RPMI7951 (cell line): Measurements from ENCODE around the gene GABARAP. TPM values are rescaled to one million over a fixed set of nuclear protein-coding genes. Genes with fewer than 3 reads are reported as not detected.
"Not testable (repeated sequence)": the region's sequence is repeated elsewhere in the genome, so short reads cannot be mapped to it uniquely, and the experiment has no call there.

ENCODE experiments used
- DNase-seq: peaks from one replicate; pipeline ENCODE4 v3.0.0-alpha.2; 2012; ENCODE audit warnings: low read depth
- total RNA-seq: library from RNA; depleted of rRNA; stranded (reverse); fragments of >200 nt; shearing (Covaris generic); gene quantifications from 2 replicates; pipeline ENCODE4 v1.2.3, GENCODE V29; 2014

Gene GABARAP
- total RNA-seq, 1 experiment from 2014 or later = 451 TPM

DNA sequence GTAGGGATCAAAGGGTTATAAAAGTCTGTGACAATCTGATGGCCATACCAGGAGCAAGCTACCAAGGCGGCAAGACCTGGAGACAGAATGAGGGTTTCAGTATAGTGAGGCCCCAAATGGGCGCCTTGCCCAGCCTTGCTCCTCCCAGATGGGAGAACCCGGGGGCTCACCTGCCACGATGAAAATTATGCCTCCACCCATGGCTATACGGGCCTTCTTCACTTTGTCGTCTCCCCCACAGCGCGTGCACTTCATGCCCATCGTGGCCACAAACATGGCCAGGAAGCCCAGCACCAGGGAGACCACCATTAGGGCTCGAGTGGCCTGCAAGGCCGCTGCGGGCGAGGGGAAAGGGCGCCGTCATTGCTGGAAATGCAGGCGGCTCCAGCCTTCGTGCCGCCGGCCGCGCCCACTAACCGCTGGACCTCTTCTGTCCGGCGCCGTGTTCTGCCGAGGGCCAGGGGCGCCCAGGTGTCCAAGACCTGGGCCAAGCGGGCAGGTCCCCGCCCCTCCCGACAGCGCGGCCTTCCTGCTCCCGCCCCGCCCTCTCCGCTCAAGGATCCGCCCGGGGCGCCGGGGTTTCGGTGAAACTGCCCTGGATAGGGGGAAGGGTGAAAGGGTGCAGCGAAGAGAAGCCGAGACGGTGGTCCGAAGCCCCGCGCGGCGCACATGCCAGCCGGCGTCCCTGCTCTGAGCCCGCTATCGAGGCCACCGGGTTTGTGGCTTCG lies 18.6 kb upstream of the GABARAP start:
- DNase-seq = no peak

- DNase-seq = no peak
Measured at GRCh38 chr17:7260151-7260550, 17.9 kb upstream of the GABARAP start.

GRCh38 chr17:7259555-7259889 lies 17.3 kb upstream of the GABARAP start:
- no peak for DNase-seq

GRCh38 chr17:7258731-7259554 lies 16.7 kb upstream of the GABARAP start:
- peak; percentile 56 for DNase-seq

- no peak for DNase-seq
Measured at GRCh38 chr17:7256766-7257456, 14.7 kb upstream of the GABARAP start.

GRCh38 chr17:7254511-7254910 lies 12.3 kb upstream of the GABARAP start:
- DNase-seq = no peak

DNA sequence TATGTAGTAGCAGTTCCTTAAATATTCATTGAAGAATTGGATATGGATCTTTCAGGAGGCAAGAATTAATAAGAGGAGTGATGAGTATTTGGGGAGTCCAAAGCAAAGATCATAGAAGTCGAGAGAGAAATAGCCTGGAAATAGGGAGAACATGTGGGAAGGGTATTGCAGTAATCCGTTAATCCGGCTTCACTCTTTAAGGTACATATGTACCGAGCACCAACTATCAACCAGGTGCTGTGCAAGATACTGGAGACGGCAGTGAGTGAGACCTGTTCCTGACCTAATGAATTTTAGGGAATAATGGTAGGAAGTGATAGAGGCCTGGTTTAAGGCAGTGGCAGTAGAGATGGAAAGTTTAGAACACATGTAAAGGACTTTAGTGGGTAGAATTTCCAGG lies 10.8 kb upstream of the GABARAP start:
- no peak for DNase-seq

DNA sequence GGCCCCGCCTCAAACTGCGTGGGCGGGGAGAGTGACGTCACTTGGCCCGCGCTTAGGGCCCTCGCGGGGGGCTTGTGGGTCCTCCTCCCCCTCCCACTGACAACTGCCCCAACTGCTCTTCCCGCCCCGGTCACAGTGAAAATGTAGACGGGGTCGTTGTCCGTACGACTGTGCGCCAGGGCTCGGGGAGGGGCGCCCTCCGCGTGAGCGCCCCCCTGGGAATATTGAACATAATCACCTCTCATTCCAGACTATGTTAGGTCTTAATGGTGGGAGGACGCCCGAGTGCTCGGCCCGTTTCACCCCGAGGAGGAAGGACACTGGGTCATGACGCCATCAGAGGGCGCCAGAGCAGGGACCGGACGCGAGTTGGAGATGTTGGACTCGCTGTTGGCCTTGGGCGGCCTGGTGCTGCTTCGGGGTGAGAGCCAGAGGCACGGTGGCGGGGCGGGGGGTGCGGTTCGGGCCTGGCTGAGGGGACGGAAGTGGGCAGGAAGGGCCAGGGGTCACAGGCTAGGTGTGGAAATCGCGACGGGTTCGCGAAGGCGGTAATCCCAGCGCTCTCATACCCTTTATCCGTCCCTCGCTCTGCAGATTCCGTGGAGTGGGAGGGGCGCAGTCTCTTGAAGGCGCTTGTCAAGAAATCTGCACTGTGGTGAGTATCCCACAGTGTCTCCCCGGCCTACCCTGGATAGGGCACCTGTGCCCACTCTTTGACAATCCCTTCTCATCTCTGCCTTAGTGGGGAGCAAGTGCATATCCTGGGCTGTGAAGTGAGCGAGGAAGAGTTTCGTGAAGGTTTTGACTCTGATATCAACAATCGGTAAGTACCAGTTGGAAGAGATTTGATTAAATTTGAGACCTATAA lies 10.2 kb upstream of the GABARAP start, which contains the start of gene ELP5:
Gene ELP5, plus strand, starts transcription at position 40 of the 868 bp plus-strand sequence. Its CDS starts 336 bp downstream, at position 376.
- peak; percentile 89 for DNase-seq

- DNase-seq = peak; percentile 98
Measured at GRCh38 chr17:7251661-7252175, 9.5 kb upstream of the GABARAP start, which contains the start of gene CTDNEP1. CTDNEP1 (minus strand) TSS chr17:7251734; CDS start chr17:7251296, 438 bp downstream.

DNA sequence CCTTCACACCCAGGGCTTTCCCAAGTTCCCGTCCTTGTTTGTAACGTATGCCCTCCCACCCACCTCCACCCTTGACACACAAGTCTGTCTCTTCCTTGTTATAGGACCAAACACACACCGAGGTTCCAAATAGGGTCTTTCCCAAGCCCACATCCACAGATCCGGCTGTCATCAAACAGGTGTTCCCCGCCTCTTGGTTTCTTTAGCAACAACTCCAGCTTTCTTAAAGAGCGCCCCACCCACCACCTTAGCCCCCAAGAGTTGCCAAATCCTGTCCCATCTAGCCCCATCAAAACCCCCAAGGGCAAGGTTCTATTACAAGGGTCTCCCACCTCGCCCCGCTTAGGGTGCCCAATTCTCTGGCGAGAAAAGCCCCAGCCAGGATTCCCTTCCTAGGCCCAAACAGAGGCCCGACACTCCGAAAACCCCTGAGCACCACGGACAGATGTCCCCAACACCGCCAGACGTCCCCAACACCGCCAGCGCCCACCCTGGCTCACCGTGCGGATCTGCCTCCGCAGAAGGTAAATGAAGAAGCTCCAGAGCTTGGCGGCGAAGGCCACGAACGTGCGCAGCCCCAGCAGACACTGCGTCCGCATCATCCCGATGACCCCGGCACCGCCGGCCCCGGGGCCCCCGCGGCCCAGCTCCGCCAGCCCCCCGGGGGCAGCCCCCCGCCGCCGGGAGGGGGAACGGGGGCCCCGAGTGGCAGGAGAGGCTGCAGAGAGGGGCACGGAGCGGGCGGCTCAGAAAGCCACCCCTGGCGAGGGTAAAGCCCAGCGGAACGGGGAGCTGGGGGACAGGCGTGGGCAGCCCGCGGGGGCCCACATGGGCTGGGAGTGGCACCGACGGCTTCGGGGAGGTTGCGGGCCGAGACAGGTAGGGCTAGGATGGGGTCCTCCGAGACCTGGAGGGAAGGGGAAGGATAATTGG lies 8.7 kb upstream of the GABARAP start:
- no peak for DNase-seq

- DNase-seq = no peak
Measured at GRCh38 chr17:7249830-7250229, 7.6 kb upstream of the GABARAP start.

DNA sequence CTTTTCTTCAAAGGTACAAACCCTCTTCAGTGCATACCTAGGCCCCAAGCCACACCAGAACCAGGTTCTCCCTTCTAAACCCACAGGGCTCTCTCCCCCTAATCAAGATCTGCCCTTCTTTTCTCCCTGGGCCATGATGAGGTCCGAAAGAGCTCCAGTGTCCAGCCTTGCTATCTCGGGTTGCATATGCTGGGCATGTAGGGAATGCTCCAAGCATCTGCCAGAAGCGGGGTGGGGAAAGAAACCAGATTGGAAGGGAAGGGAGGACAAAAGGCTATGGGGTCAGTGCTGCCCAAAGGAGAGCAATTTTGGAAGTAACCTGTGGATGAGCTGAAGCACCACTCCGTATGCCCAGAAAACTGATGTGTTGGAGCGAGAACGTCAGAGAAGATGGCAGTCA lies 7.0 kb upstream of the GABARAP start:
- DNase-seq = no peak

DNA sequence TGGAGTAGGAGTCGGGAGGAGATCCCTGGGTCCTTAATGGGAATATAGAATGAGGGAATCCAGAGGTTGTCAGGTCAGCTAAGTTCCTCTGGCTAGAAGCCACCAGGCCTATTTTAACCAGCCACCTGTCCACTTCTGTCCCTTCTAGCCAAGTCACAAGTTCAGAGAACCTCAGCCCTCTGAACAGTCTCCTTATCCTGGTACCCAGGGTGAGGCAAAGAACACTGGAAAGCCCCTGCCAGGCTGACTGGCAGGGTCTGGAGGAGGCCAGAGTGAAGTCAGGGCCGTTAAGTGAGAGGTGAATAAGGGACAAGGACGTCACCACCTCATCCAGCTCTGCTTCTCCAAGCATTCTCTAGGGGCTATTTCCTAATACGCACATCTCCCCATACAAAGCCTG lies 6.5 kb upstream of the GABARAP start:
- DNase-seq = no peak

- DNase-seq = no peak
Measured at GRCh38 chr17:7246779-7247178, 4.5 kb upstream of the GABARAP start.

- DNase-seq = not testable (repeated sequence)
Measured at GRCh38 chr17:7243838-7244237, 1.6 kb upstream of the GABARAP start.

GRCh38 chr17:7243453-7243729 lies 1.1 kb upstream of the GABARAP start:
- no peak for DNase-seq

- peak; percentile 92 for DNase-seq
Measured at GRCh38 chr17:7242717-7243452, 636 bp upstream of the GABARAP start.

DNA sequence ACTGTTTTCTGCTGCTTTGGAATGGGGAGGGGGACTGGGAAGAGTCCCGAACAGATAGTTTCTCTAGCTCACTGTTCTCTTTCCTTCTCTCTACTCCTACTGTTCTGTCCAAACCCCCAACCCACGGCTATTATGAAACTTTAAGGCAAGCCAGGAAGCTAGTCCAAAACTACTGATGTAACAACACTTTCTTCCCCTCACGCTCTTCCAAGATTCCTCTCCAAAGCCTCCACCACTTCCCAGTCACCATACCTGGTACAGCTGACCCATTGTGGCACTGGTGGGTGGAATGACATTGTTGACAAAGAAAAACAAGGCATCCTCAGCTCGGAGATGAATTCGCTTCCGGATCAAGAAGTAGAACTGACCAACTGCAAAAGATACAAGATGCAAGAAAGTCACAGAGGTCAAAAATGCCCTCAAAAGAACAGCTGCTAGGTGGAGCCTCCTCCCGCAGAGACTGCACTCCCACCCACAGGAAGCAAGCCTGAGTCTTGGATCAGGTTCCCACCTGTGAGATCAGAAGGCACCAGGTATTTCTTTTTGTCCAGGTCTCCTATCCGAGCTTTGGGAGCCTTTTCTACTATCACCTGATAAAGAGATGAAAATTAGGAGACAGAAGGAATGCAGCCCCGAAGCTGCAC lies 1.0 kb downstream of the GABARAP start:
- DNase-seq = no peak

DNA sequence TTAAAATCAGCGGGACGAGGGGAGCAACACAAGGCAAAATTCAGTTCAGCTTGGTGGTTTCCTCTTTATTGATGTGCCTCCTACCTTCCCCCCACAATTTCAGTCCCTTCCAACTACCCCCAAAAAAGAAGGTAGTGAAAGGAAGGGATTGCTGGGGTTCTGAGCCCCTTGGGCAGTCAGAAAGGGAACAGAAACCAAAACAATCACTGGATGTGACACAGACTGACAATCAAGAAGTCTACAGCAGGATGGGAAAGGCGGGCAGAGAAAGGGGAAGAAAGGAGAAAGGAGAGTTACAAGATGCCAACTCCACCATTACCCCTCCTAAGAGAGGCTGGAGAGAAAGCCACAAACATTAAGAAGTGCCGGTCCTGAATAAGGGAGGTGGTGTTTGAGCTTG lies 1.9 kb downstream of the GABARAP start:
- DNase-seq = no peak
